Retina (tissue), 1 donor: Measurements from ENCODE around the gene CRYZ.
A peak's percentile ranks its signal among the peaks of the same experiment; 100 is the strongest.

ENCODE experiments used
- DNase-seq: peaks from one replicate; pipeline ENCODE4 v3.0.0-alpha.2; 2016

The CRYZ gene

GRCh38 chr1:74729741-74730478 lies 2.9 kb downstream of the CRYZ start:
- no peak for DNase-seq

GRCh38 chr1:74728736-74729135 lies 4.1 kb downstream of the CRYZ start:
- no peak for DNase-seq

- no peak for DNase-seq
Observed at GRCh38 chr1:74726063-74726462, 6.8 kb downstream of the CRYZ start.

GRCh38 chr1:74717626-74718025 lies 15.2 kb downstream of the CRYZ start:
- no peak for DNase-seq

- no peak for DNase-seq
Observed at GRCh38 chr1:74716822-74717221, 16.0 kb downstream of the CRYZ start.

GRCh38 chr1:74715806-74716205 lies 17.0 kb downstream of the CRYZ start:
- no peak for DNase-seq

- DNase-seq = no peak
Observed at GRCh38 chr1:74715236-74715502, 17.7 kb downstream of the CRYZ start.

- DNase-seq = no peak
Observed at GRCh38 chr1:74714429-74715235, 18.2 kb downstream of the CRYZ start.

GRCh38 chr1:74713849-74714248 lies 19.0 kb downstream of the CRYZ start:
- no peak for DNase-seq

GRCh38 chr1:74712881-74713280 lies 20.0 kb downstream of the CRYZ start:
- no peak for DNase-seq

GRCh38 chr1:74703386-74704182 lies 29.3 kb downstream of the CRYZ start:
- no peak for DNase-seq

GRCh38 chr1:74699331-74699730 lies 33.5 kb downstream of the CRYZ start:
- DNase-seq = no peak

- no peak for DNase-seq
Observed at GRCh38 chr1:74697832-74698231, 35.0 kb downstream of the CRYZ start.

GRCh38 chr1:74693473-74693872 lies 39.4 kb downstream of the CRYZ start:
- no peak for DNase-seq

- no peak for DNase-seq
Observed at GRCh38 chr1:74690909-74691308, 41.9 kb downstream of the CRYZ start.

GRCh38 chr1:74690364-74690696 lies 42.5 kb downstream of the CRYZ start:
- no peak for DNase-seq

GRCh38 chr1:74689621-74690363 lies 43.1 kb downstream of the CRYZ start:
- peak; percentile 69 for DNase-seq

GRCh38 chr1:74686928-74687327 lies 45.9 kb downstream of the CRYZ start:
- DNase-seq = peak; percentile 21

GRCh38 chr1:74684301-74684700 lies 48.5 kb downstream of the CRYZ start:
- no peak for DNase-seq

- DNase-seq = no peak
Observed at GRCh38 chr1:74683656-74684055, 49.2 kb downstream of the CRYZ start.

GRCh38 chr1:74681851-74682250 lies 51.0 kb downstream of the CRYZ start:
- DNase-seq = no peak

GRCh38 chr1:74681449-74681848 lies 51.4 kb downstream of the CRYZ start:
- DNase-seq = no peak

- no peak for DNase-seq
Observed at GRCh38 chr1:74681001-74681400, 51.8 kb downstream of the CRYZ start.
